HG02981 (cell line): ENCODE data around the gene PIK3C2A.
A peak's percentile ranks its signal among the peaks of the same experiment; 100 is the strongest.
"Not testable (repeated sequence)": the region's sequence is repeated elsewhere in the genome, so short reads cannot be mapped to it uniquely, and the experiment has no call there.

Experiments
- ATAC-seq: cut with Tn5 transposase; IDR thresholded peaks from one replicate; pipeline ENCODE4 v1.9.1; 2021; ENCODE audit warnings: mild to moderate bottlenecking, moderate library complexity; ENCODE audit not compliant: unreplicated experiment

PIK3C2A gene, protein sequence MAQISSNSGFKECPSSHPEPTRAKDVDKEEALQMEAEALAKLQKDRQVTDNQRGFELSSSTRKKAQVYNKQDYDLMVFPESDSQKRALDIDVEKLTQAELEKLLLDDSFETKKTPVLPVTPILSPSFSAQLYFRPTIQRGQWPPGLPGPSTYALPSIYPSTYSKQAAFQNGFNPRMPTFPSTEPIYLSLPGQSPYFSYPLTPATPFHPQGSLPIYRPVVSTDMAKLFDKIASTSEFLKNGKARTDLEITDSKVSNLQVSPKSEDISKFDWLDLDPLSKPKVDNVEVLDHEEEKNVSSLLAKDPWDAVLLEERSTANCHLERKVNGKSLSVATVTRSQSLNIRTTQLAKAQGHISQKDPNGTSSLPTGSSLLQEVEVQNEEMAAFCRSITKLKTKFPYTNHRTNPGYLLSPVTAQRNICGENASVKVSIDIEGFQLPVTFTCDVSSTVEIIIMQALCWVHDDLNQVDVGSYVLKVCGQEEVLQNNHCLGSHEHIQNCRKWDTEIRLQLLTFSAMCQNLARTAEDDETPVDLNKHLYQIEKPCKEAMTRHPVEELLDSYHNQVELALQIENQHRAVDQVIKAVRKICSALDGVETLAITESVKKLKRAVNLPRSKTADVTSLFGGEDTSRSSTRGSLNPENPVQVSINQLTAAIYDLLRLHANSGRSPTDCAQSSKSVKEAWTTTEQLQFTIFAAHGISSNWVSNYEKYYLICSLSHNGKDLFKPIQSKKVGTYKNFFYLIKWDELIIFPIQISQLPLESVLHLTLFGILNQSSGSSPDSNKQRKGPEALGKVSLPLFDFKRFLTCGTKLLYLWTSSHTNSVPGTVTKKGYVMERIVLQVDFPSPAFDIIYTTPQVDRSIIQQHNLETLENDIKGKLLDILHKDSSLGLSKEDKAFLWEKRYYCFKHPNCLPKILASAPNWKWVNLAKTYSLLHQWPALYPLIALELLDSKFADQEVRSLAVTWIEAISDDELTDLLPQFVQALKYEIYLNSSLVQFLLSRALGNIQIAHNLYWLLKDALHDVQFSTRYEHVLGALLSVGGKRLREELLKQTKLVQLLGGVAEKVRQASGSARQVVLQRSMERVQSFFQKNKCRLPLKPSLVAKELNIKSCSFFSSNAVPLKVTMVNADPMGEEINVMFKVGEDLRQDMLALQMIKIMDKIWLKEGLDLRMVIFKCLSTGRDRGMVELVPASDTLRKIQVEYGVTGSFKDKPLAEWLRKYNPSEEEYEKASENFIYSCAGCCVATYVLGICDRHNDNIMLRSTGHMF (N-terminal part only)

DNA sequence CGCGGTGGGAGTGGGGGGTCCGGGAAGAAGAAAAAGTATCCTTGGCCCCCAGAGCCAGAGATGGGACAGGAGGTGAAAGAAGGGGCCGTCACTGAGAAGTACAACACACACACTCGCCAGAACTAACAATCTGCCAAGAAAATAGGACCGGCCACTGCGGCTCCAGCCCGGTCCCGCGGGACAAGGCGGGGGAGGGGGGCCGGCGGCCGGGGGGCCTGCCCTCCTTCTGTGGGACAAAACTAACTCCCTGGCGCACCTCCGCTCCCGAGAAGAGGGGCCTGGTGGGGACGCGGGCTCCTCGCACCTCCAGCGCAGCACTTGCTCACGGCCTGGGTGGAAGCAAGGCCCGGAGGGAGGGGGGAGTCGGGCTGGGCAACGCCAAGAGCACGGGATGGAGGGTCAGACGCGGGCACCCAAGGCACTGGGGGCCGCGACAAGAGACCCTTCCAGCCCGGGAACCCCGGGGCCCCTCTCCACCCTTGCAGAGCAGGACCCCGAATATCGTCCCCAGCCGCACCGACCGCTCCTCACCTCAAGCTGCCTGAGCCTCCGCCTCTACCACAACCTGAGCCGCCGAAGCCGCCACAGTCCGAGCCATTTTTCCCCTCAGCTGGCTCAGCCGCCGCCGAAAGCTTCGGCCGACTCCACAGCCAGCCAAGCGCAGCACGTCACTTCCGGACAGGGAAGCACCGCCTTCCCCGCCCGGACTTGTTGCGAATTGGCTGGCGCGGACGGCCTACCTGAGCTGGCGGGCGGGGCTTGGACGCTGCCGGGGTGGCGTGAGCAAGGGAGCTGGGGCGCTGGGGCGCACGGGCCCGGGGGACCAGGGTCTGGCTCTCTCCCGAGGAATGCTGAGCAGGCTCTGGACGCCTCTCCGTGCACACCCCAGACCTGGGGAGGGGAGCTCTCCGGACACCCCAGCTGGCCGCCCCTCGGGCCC, at the start of gene PIK3C2A:
Gene PIK3C2A (minus strand): TSS at position 670 of the 940 bp plus-strand sequence. CDS start 38,245 bp downstream, outside the sequence.
- ATAC-seq: peak; percentile 98

DNA sequence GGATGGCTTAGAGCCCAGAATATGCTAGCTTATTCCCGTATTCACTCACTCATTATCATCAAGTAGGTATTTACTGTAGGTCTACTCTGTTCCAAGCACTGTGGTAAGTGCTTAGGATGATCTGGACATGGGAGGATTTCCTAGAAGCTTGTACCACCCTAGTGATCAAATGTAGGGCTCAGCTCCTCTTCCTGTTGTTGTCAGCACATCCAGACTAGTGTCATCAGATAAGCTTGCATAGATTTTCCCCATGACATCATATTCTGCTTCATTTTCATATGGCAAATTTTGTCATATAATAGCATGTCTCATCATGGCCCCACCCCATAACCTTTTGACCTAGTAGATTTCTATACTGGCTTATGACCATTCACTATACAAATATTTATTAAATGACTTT, 49.4 kb upstream of the PIK3C2A start:
- no peak for ATAC-seq

DNA sequence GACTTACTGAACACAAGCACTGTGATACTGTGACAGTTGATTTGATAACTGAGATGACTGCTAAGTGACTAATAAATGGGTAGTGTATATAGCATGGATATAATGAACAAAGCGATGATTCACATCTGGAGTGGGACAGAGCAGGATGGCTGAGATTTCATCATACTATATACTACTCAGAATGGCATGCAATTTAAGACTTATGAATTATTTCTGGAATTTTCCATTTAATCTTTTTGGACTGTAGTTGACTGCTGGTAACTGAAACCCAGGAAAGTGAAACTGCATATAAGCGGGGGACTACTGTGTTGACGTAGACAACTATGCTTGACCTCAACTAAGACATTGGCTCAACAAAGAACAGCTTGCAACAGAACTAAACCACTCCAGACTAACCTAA, 48.7 kb upstream of the PIK3C2A start:
- ATAC-seq: no peak

DNA sequence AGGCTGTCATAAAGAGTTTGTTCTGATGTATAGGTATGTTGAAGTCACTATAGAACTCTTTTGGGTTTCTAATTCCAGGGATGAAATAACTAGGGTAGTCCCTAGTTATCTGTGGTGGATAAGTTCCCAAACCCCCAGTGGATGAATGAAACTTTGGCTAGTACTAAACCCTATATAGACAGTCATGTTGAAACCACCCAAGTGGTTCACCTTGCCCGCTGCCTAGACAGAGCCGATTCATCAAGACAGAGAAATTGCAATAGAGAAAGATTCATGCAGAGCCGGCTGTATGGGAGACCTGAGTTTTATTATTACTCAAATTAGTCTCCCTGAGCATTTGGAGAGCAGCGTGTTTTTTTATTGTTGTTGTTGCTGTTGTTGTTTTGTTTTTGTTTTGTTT, 44.9 kb upstream of the PIK3C2A start:
- ATAC-seq: no peak

DNA sequence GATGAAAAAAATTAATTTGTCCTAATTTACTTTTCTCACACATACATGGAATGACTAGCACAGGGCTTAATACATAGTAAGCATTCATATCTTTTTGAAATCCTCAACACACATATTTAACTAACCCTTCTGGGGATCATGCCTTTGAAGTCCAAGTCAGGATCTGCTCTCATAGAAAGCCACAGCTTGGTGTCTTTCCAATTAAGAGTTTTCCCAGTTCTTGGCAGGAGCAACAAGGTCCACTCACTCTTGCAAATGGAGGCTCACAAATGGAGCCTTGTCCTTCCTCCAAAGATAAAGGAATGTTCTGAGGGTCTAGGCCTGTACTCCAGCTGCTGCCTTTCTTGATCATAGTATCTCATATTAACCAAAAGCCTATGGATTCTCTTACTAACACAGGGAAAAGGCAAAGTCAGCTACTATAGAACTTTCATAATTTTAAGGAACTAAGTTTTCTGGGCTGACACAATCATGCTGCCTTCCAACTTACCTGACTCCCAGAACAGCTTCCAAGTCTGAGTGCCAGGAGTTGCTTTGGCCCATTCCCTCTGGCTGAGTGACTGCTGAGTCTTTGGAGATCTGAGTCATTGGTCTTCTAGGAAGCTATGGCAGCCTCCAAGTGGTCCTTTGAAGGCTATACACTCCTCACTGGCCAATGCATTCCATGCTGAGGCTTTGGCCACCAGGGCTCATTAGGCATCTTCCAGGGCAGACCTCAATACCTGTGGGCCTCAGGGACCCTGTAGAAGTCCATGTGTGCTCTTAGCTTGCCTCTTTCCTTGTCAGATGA, 43.0 kb upstream of the PIK3C2A start:
- ATAC-seq: no peak

DNA sequence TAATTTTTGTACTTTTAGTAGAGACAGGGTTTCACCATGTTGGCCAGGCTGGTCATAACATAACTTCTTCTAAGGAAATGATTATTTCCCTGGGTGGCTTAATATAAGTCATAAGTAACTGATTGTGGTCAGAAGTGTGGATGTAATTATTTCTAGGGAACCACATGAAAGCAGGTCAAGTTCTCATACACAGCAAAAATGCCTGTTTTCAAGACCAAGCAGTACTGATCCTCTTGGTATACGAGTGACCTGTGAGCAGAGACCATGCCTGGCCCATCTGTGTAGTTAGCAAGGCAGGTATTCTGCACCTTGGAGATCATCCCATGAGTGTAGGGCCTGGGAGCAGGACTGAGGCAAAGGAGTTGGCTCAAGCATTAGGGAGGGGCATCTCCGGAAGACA, 36.3 kb upstream of the PIK3C2A start:
- peak; percentile 98 for ATAC-seq

DNA sequence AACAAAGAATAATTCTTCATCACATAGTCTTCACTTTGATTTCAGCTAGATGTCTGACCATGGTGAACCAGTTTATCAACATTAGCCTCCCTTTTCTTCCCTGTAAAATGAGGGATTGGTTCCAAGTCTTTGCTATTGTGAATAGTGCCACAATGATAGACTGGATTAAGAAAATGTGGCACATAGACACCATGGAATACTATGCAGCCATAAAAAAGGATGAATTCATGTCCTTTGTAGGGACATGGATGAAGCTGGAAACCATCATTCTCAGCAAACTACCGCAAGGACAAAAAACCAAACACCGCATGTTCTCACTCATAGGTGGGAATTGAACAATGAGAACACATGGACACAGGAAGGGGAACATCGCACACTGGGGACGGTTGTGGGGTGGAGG, 35.2 kb upstream of the PIK3C2A start:
- not testable (repeated sequence) for ATAC-seq

DNA sequence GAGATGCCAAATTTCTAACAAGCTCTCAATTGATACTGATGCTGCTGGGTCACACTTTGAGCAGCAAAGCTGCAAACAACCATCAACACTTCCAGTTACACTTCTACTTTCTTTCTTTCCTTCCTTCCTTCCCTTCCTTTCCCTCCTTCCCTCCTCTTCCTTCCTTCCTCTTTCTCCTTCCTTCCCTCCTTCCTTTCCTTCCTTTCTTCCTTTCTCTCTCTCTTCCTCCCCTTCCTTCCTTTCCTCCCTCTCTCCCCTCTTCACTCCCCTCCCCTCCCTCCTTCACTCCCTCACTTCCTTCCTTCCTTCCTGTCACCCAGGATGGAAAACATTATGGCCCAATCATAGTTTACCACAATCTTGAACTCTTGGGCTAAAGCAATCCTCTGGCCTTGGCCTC, 33.0 kb upstream of the PIK3C2A start:
- no peak for ATAC-seq

DNA sequence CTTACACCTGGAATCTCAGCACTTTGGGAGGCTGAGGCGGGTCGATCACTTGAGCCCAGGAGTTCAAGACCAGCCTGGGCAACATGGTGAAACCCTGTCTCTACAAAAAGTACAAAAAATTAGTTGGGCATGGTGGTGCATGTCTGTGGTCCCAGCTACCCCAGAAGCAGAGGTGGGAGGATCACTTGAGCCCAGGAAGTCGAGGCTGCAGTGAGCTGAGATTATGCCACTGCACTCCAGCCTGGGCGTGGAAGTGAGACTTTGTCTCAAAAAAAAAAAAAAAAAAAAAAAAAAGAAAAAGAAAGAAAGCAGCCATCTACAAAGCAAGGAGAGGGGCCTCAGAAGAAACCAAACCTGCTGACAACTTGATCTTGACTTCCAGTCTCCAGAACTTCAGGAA, 32.1 kb upstream of the PIK3C2A start:
- not testable (repeated sequence) for ATAC-seq

DNA sequence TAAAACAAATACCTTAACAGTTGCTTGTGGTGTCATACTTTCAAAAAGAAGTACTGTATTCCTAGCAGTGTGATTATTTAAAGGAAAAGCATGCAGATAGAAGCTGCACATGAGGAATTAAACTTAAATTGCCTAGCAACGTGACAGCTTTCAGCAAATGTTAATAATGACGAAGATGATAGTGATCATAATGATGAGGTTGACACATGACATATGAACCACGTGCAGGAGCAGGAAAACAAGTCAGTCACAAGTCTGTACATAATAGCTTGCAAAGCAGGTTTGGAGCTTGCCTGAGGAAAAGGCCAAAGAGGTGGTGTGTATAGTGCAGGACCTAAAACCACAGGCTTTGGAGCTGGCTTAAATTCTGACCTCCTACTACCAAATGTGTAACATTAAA, 30.6 kb upstream of the PIK3C2A start:
- no peak for ATAC-seq

DNA sequence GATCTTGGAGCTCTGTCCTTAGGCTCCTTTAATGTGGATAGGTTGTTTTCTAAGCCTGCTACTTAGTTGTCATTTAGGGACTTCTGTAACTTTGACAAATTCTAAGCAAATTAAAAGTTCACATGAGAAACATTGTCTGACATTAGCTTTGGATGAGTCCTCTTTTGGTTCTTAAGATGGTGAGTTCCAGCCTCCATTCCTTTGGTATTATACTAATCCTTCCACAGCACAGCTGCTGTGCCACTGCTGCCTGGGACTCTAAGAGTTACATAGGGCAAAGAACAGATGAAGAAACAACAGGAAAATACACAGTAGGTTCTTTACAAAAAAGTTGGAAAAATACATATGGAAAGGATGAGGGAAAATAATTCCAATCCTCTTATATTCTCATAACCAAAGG, 25.3 kb upstream of the PIK3C2A start:
- ATAC-seq: no peak

DNA sequence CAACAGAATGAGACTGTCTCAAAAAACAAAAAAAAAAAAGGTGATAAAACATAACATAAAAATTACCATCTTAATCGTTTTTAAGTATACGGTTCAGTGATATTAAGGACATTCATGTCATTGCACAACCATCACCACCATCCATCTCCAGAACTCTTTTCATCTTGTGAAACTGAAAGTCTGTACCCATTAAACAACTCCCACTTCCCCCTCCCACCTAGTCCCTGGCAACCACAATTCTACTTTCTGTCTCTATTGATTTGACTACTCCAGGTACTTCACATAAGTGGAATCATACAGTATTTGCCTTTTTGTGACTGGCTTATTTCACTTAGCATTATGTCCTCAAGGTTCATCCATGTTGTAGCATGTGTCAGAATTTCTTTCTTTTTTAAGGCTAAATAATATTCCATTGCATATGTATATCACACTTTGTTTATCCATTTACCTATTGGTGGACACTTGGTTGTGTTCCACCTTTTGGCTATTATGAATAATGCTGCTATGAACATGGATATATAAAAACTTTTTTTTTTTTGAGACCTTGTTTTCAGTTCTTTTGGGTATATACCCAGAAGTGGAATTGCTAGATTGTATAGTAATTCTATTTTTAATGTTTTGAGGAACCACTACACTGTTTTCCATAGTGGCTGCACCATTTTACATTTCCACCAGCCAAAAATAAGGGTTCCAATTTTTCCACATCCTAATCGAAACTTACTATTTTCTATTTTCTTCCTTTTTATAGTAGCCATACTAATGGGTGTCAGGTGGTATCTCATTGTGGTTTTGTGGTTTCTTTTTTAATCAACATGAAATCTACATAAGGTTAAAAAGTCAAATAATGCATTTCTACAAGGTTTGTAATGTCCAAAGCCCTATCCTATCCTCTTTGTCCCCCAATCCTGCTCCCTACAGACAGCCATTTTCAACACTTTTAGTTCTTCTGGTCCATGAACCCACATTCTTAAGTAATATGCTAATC, 23.4 kb upstream of the PIK3C2A start:
- ATAC-seq: peak; percentile 95

DNA sequence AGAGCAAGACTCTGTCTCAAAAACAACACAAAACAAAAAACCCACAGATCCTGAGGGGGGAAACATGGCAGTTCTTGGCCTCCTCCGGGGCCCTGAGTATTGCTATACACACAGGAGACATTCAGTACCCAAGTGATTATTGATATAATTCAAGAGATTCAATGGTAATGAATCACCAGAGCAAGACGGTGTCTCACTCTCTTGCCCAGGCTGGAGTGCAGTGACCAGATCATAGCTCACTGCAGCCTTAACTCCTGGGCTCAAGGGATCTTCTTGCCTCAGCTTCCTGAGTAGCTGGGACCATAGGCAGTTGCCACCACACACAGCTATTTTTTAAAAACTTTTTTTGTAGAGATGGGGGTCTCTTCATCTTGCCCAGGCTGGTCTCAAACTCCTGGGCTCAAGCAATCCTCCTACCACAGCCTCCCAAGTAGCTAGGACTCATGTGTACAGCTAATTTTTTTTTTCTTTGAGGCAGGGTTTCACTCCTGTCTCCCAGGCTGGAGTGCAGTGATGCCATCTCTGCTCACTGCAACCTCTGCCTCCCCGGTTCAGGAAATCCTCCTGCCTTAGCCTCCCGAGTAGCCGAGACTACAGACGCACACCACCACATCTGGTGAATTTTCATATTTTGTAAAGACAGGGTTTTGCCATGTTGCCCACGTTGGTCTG, 21.8 kb upstream of the PIK3C2A start:
- no peak for ATAC-seq

DNA sequence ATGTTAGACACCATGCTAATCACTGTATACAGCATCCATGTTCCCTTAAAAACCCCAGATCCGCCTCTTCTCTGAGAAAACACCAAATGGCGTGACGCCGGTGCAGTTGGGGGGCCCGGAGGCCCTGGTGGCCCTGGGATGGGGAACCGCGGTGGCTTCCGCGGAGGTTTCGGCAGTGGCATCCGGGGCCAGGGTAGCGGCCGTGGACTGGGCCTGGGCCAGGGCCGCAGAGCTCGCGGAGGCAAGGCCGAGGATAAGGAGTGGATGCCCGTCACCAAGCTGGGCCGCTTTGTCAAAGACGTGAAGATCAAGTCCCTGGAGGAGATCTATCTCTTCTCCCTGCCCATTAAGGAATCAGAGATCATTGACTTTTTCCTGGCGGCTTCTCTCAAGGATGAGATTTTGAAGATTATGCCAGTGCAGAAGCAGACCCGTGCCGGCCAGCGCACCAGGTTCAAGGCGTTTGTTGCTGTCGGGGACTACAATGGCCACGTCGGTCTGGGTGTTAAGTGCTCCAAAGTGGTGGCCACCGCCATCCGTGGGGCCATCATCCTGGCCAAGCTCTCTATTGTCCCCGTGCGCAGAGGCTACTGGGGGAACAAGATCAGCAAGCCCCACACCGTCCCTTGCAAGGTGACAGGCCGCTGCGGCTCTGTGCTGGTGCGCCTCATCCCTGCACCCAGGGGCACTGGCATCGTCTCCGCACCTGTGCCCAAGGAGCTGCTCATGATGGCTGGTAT, 20.6 kb upstream of the PIK3C2A start:
- not testable (repeated sequence) for ATAC-seq

DNA sequence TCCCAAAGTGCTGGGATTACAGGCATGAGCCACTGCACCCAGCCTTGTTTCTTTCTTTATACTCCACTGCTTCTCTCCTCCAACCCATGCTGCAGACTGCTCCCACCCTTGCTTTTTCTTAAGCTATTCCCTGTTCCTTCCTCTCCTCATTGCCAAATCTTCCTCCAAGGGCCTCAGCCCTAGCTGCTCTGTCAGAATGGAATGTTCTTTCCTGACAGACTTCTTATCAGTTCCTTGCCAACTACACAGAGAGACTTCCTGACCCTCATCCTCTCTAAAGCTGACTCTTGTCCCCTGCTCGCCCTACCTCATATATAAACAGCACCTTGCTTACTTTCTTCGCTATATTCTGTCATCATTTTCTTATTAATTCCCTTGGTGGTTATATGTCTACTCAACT, 16.9 kb upstream of the PIK3C2A start:
- ATAC-seq: no peak

DNA sequence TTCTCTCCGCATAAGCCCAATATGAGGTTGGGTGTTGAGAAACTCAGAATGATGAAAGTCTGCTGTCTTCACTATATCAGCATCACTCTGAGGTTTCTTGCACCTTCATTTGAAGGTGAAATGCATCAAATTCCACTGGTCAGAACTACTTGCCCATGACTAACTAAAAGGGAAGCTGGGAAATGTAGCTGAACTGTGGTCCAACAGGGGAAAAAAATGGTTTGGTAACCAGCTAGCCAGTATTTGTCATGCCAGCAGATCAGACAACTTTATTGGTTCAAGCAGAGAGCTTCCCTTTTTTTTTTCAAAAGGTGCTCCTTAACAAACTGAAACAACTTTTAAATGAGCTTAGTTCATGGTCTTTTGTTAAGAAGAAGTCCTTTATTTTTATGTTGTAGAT, 14.2 kb upstream of the PIK3C2A start:
- ATAC-seq: no peak

DNA sequence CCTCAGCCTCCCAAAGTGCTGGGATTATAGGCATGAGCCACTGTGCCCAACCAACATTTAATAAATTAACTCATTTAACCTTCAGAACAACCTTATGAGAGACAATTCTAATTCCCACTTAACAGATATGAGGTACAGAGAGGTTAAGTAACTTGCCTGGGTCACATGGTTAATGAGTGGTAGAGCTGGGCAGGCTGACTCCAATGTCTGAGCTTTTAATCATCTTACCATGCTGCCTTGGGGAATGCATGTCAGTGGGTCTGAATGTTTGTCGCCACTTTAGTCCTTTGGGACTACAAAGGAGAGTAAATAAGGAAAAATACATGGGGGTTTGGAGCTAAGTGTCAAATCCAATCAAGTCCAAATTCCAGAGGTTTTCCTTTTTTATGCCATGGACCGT, 11.2 kb upstream of the PIK3C2A start:
- ATAC-seq: no peak
